GM19463 (cell line): Measurements from ENCODE around the gene RNF130.

Experiments
- ATAC-seq: cut with Tn5 transposase; IDR thresholded peaks from one replicate; pipeline ENCODE4 v1.9.1; 2021; ENCODE audit warnings: mild to moderate bottlenecking, moderate library complexity; ENCODE audit not compliant: unreplicated experiment

RNF130 gene

DNA sequence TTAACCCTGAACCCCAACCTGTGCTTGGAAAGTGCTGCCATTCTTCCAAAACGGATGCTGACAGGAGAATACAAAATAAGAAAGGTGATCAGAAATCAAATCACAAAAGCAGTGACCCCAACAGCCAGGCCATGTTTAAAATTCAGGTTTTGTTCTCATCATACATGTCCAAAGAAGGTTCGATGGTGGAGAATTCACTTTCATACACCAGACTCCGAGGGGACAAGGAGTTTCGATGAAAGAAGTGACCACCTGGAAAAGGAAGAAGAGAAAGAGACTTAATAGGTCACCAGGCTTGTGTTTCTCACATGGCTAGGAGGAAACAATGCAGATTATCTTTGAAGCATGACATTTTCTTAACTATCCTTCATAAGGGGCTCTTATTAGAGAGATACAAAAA is 151.4 kb downstream of the RNF130 start:
- ATAC-seq, result no peak

DNA sequence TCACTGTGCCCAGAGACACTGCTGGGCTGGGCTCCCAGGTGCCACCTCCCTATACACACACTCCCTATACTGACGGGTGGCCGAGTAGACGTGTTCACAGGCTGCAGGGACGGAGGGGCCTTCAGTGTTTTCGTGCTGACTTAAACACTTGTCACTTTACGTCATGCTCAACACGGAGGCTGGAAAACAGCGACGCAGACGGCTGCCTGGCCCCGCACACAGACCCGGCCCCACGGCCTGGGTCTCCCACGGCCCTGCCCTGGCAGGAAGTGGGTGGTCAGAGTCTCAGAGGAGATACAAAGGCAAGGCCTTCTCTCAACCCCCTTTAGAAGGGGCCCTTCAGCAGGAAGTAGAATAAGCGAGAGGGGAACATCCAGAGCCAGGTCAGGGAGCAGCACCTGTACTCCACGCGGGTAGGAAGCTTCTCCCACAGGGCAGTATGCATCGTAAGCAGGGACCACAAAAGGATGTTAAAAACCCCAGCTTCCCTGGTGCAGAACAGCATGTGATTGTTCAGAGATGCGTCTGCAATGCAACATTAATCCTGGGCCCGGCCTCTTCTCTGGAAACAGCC is 152.0 kb downstream of the RNF130 start:
- no peak for ATAC-seq

DNA sequence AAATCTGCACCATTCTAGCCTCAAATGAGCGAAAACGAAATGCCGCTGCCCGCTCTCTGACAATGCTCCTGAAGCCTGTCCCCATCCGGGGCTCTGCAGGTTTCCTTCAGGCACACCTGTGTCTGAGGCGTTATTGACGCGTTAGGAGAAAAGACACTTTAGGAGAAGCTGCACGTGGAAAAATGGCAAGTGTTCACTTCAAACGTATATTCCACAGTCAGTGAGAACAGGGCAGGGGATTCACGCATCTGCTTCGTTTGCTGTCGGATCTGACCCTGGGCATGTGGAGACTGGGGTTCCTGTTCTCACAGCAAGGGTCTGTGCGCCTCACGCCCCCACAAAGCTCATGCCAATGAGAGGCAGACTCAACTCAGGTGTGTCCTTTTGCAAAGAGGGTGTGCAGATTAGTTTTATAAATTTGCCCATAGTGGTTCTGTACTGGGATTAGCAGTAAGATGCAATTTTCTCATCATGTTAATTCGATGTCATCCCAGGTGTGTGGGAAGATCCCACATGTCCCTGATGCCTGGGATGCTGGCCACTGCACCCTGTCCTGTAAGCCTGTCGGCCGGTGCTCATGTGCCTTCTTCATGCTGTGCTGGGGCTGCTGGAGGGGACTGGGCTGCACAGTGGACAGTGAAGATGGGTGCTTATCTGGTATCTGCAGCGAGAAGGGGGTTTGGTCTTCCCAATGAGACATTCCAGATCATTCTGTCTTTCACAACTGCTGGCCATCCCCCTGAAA is 152.6 kb downstream of the RNF130 start:
- ATAC-seq, result no peak

DNA sequence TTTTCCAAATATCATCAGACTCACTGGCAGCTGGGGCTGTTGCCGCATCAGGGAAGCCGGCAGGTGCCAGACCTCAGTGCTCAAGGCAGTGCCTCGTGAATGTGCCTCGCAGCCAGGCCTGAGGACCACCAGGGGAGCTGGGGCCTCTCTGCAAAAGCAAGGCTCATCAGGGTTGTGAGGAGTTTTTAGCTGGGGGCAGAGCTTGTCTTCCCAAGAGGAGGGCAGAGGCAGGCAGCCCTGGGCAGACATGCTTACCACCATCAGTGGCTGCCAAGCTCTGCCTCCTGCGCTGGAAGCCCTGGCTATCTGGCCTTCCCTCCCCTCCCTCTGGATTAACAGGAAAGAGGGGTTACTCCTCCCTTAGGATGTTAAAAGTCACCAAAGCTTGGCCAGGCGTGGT is 155.0 kb downstream of the RNF130 start:
- no peak for ATAC-seq

DNA sequence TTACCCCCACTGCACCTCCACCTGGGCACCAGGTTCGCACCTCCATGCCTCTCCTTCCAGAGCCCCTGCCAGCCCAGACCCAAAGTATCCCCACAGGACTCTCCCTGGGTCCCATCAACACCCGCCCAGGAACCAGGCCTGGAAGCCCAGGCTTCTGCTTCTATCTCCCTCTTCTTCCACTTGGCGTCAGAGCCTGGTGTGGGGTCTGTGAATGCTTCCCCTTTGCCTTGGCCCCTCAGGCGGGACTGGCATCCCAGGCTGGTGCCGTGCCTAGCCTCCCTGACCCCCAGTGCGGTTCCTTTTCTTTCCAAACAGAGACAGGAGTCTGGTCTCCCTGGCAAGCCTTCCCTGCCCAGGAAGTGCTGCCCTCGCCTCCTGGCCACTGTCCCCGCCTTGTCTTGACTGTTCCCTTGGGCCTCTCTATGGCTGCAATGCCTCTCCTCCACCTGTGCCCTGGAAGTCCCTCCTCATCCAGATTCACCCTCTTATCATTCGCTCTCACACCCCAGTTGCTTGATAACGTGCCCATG is 156.1 kb downstream of the RNF130 start:
- no peak for ATAC-seq

DNA sequence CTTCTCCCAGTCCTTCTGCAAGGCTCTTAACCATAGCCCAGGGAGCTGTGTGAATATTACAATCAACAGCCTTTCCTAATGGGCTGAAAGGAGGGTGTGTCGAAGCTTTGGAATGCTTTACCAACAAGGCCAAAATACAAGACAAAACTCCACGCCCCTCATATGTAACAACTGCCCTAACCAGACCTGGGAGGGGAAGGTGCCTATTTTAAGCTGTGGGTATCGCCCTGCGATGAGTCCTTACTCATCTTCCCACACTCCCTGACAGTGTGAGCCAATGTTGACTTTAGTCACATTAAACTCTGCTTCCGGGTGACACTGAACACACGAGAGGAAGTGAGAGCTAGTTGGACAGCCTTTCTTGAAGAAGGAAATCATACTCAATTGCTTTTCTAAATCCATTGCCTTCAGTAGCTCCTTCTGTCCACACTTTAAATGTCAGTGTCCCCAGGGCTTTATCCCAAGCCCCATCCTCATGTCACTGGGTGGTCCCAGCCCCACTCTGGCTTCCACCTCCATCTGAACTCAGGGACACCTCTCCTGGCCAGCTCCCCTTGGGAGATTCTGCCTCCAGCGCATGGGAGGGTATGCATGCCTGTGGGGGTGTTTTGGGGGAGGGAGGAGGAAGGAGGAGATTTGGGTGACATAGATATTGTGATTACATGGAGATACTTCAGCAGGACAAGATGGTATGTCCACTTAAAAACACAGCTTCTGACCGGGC is 157.4 kb downstream of the RNF130 start:
- ATAC-seq, result no peak

DNA sequence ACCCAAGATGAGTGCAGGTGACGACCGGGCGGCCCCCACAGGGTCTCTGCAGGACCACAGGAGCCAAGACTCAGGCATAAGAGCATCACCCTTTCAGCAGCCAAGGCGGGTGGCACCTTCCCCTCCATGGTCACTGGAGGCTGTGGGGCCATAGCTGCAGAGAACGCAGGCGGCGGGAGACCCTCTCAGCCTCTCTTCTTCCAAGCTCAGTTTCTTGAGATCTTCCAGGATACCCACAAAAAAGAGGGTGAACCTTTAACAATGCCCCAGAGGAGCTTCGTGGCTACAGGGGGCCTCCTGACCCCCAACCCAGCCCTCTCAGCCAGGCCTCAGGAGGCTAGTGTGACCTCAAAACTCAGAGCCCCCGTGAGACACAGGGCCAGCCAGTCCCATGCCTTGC is 158.1 kb downstream of the RNF130 start:
- no peak for ATAC-seq

DNA sequence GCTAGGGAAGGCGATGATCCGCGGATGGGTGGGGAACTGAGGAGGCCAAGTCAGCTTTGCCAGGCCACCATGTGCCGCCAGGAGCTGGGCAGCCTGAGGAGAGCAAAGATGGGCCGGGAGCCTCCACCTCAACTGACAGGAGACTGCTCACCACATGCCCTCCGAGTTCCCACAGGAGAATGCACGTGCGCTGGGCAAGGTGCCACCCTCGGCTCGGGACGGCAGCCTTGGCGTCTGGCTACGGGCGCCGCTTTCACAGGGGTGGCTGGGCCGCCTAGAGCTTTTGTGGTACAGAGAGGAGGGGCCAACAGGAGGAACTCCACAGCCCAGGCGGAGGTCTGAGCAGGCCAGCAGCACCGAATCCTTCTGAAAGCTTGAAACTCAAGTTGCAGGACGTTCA is 158.6 kb downstream of the RNF130 start:
- no peak for ATAC-seq

DNA sequence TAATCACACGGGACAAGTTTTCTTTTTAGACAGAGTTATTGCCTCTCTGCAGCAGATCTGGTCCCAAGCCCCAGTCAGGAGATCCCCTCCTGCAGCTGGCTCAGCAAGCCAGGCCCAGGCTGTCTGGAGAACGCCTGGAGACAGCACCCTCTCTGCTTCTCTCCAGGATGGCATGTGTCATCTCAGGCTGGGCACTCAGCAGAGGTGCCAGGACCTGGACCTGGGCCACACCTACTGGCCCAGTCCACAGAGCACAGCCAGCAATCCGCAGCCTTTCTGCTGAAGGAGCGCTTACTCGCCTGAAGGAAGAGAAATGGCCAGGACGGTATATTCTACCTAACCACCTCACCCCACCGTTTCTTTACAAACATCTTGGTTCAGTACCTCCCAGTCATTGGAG is 159.2 kb downstream of the RNF130 start:
- ATAC-seq, result no peak

DNA sequence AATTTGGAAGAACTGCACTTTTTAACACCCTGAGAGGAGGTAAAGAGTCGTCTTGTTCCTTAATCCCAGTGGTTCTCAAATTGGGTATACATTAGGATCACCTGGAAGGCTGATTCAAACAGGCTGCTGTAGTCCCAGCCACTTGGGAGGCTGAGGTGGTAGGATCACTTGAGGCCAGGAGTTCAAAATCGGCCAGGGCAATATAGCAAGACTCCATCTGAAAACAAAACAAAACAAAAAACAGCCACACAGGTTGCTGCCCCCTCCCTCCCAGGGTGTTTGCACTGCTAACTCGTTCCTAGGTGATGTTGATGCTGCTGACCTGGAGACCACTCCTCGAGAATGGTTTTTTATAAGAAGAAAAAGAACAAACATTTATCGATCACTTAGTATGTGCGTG is 162.3 kb downstream of the RNF130 start:
- ATAC-seq, result no peak

DNA sequence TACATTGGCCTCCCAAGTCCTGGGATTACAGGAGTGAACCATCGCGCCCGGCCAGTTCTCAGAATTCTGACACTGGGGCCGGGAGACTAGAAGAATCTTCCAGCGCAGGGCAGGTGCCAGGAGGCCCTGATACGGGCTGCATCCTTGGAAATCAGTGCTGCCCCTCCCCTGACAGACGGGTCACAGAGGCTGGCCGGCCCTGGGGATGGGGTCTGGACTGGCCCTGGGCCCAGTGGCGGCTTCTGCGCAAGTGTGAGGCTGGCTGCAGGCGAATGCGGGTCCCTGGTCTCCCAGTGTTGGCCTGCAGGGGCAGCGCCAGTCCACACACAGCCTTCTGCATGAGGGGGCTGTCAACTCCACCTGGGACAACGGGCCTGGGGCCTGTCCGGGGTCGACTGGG is 163.0 kb downstream of the RNF130 start:
- no peak for ATAC-seq

DNA sequence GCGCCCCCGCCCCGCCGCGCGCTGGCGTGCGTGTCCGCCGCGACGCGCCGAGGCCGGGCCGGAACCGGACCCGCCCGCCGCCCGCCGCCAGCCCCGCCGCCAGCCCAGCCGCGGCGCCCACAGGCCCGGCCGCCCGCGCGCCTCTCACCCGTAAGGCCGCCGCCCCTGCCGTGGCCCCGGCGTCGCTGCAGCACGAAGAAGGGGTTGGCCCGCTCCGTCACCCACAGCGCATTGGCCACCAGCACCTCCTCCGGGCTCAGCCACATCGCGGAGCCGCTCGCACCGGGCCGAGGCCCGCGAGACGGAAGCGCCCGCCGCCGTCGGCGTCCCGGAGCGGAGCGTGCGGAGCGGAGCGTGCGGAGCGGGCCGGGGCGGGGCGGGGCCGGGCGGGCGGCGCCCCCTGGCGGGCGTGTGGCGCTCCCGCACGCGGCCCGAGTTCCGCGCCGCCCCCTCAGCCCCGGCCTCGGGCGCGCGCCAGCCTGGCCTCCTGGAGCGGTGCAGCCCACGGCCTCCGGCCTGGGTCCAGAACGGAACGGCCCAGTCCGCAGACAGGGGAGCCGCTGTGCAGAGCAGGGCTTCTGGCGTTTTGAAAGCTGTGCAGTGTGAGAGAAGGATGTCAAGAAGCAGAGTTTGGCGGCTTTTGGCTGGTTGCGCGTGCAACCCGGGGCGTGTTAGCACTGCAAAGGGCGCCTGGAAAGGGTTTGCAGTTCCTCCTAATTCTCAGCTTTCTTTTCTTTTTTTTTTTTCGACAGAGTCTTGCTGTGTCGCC is 163.8 kb downstream of the RNF130 start, which contains the start of gene TBC1D9B:
TBC1D9B (minus strand) TSS at position 342 of the 769 bp plus-strand sequence; CDS start at position 266, 76 bp downstream.
- ATAC-seq, result peak; percentile 87

DNA sequence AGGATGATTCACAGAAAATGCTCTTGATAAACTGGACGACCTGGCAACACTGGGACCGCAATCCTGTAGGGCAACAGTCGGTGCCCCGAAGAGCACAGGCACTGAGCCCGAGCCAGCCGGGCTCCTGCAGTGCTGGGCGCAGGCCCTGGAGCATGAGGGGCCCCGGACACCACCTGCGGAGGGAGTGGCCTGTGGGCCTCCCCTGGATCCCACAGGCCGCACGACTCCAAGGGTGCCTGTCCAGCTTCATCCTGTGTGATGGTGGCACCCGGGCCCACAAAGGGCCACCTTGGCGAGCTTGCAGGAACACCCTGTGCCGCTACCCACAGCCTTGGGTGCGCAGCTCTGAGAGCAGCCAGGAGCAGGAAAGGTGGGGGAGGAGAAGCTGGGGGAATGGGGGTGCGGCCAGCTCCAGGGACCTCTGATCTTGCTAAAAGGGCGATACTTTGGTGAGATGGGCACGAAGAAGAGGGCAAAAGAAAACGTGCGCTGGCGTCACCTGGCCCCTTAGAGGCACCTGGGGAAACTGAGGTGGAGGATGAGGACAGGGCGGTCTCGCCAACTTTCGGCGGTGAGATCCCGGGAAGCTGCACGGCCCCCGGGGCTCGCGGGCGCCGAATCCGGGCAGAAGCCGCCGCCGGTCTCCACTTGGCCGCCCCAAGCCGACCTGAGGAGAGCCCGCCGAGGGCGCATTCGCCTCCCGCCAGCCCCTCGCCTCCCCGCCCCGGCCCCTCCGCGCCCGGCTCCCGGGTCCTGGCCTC is 164.6 kb downstream of the RNF130 start:
- no peak for ATAC-seq

DNA sequence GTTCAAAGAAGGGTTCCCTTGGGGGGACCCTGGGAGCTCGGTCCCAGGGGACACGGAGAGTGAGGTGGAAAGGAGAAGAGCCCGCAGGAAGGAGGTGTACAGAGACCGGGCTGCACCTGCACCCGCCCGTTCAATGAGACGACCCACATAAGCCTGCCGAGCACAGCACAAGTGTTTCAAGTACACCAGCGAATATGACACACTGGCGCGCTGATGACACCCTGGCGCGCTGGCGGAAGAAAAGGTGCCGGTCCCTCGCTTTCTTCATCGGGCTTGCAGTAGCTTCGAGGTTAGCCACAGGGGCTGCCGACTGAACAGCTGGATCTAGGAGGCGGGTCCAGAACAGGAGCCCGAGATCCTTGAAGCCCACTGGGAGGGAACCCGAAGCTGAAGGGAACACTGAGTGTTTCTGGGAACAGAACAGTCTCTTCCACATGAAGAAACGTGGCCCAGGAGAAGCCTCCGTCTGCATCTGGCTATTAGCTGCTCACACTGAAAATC is 165.2 kb downstream of the RNF130 start:
- no peak for ATAC-seq

DNA sequence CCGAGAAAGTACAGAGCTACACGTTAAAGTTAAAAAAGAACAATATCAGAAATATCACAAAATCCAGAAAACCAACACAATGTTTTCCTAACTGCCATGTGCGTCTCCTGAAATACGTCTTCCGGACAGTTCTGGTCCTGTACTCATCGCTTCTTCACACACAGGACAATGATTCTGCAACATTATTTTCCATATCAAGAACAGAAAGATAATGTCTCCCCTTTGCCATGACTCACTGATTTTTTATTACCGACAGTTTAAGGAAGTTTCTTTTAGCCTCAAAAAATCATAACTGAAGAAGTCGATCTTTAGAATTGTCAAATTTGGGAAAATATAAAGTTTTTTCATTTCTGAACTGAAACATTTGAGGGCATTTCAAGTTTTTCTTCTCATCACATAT is 166.4 kb downstream of the RNF130 start:
- ATAC-seq, result no peak
